ENCODE data around the gene IRAK1. TPM values are rescaled to one million over a fixed set of nuclear protein-coding genes. Genes with fewer than 3 reads are reported as not detected.

The IRAK1 gene
- total and polyA plus RNA-seq, 2 of the 8 experiments (the other 6 are each of a cell fraction or from before 2014, with no cell fraction given) = 26.6 to 41.7 TPM

- Histone ChIP-seq H4K91ac (replicated peaks; ENCODE audit: insufficient read length, low read length) (no peak overlapping the region), H4K20me1 (replicated peaks in 1 of 2; ENCODE audit: control insufficient read depth in 1 of 2, insufficient read depth in 2 of 2, low read length in 2 of 2) (no peaks in the 10 kb centered on the region), H3K79me1 (ENCODE audit: low read depth, low read length) (no peaks in the 10 kb centered on the region), H3K79me2 (ENCODE audit: control insufficient read depth in 1 of 2, insufficient read depth in 2 of 2, low read length in 2 of 2) (no peaks in the 10 kb centered on the region), H3K27me3 (replicated peaks in 1 of 4; ENCODE audit: control insufficient read depth in 3 of 4, extremely low read depth in 1 of 4, insufficient read depth in 3 of 4, low read length in 3 of 4) (no peaks in the 10 kb centered on the region), H3K9me3 (ENCODE audit: insufficient read depth in 2 of 2, low read depth in 1 of 2, low read length in 1 of 2) (no peaks in the 10 kb centered on the region), H2BK120ac (replicated peaks; ENCODE audit: low read depth, low read length) (no peak overlapping the region), H3K27ac (ENCODE audit: low read depth, low read length) (no peak overlapping the region), H3K4ac (replicated peaks; ENCODE audit: insufficient read length, low read depth, low read length) (no peak overlapping the region), H2BK15ac (ENCODE audit: low read length) (no peak overlapping the region), H2BK5ac (ENCODE audit: low read depth, low read length) (no peak overlapping the region), H3K23me2 (ENCODE audit: low read depth, low read length) (peaks cover 2% of the 10 kb centered on the region; the same call in 1 of the 2 replicates), H2BK12ac (ENCODE audit: low read depth, low read length) (no peak overlapping the region), H2BK20ac (ENCODE audit: low read length) (no peak overlapping the region), H3K56ac (replicated peaks; ENCODE audit: insufficient read length, low read depth, low read length) (no peak overlapping the region), H3K14ac (ENCODE audit: insufficient read length) (no peak overlapping the region), H3K4me1 (replicated peaks in 1 of 4; ENCODE audit: control insufficient read depth in 3 of 4, insufficient read depth in 4 of 4, low read length in 3 of 4) (peaks cover 0 to 21% (median 7%) of the 10 kb centered on the region in 4 experiments; a peak in 6 of 7 replicates), H3K4me3 (ENCODE audit: extremely low read depth in 1 of 4, insufficient read depth in 2 of 4, low read depth in 3 of 4, low read length in 4 of 4) (no peak overlapping the region), H2AFZ (ENCODE audit: low read length) (no peak overlapping the region), H2AK5ac (ENCODE audit: low read depth, low read length) (no peak overlapping the region), H4K8ac (ENCODE audit: extremely low read depth, insufficient read depth, low read length) (no peak overlapping the region), H3K4me2 (ENCODE audit: insufficient read depth in 1 of 2, low read depth in 2 of 2, low read length in 2 of 2) (no peak overlapping the region), H3K18ac (ENCODE audit: extremely low read depth, low read length) (no peak overlapping the region), H3K9ac (replicated peaks in 1 of 4; ENCODE audit: extremely low read depth in 1 of 4, low read depth in 3 of 4, low read length in 3 of 4) (no peak overlapping the region), H3K23ac (ENCODE audit: insufficient read length) (no peak overlapping the region), H3K36me3 (ENCODE audit: control insufficient read depth in 2 of 4, insufficient read depth in 4 of 4, low read length in 3 of 4) (peaks cover 2 to 11% (median 7%) of the 10 kb centered on the region in 4 experiments; a peak in 3 of 8 replicates), H4K5ac (ENCODE audit: insufficient read length, low read depth, low read length) (no peak overlapping the region)
- FAIRE-seq (no peak), DNase-seq (ENCODE audit: low read depth in 1 of 2, low spot score in 2 of 2) (no peak)
- WGBS, 2 experiments (ENCODE audit: extremely low coverage in 1 of 2, insufficient coverage in 1 of 2, insufficient read length in 1 of 2, insufficient replicate concordance in 2 of 2, low coverage in 1 of 2, low lambda C conversion rate in 2 of 2, missing lambda C conversion rate in 1 of 2) = 97% methylated on average over 10 of the region's 24 CpGs; no CpG with 5 or more reads in 1 of the 2 experiments
- CTCF ChIA-PET (ENCODE audit: partially characterized antibody) = interaction anchor here (0.6 to 1.7 kb wide), 2 partner anchors 10 to 18 kb away, joined by 3 read pairs; no protein-coding TSS in a partner anchor
- POLR2A ChIA-PET (ENCODE audit: partially characterized antibody) = interaction anchor here (0.6 to 1.5 kb wide), 5 partner anchors 16 to 49 kb away, joined by 3 to 6 read pairs (median 4); partner anchors contain the start of genes HCFC1 and TMEM187
- no peak for TF ChIP-seq GABPA (IDR thresholded peaks at IDR 0.05; ENCODE audit: borderline replicate concordance, insufficient read depth, low read length)
- no peak for TF ChIP-seq CHD2 (IDR thresholded peaks at IDR 0.05; ENCODE audit: low read length)
- TF ChIP-seq BACH1 (IDR thresholded peaks at IDR 0.05; ENCODE audit: low read length) = no peak
- no peak for TF ChIP-seq SAP30 (IDR thresholded peaks at IDR 0.05; ENCODE audit: insufficient read depth, insufficient replicate concordance, low read length)
- no peak for TF ChIP-seq RFX5 (IDR thresholded peaks at IDR 0.05; ENCODE audit: borderline replicate concordance, low read depth, low read length)
These were observed 3.2 kb downstream of the IRAK1 start for GRCh38 chrX:154016366-154017076.
